Activated CD4-positive, alpha-beta T cell treated with anti-CD3 and anti-CD28 coated beads for 36 hours (primary cell): ENCODE results near the gene CAPZA1. TPM values are rescaled to one million over a fixed set of nuclear protein-coding genes. Genes with fewer than 3 reads are reported as not detected.
A peak's percentile ranks its signal among the peaks of the same experiment; 100 is the strongest.

Experiments
- ATAC-seq: fragments of 200-7000 bp; cut with Tn5 transposase; one replicate; pipeline ENCODE4 v1.10.0; 2021; ENCODE audit warnings: mild to moderate bottlenecking, moderate library complexity
- CTCF ChIA-PET: fragments of 350-600 bp; sonication (Branson Sonifier 250); formaldehyde crosslinking; loops from one replicate; lab custom pipeline; 2021; ENCODE audit warnings: antibody characterized with exemption; lab: Charles Lee
- POLR2A ChIA-PET: fragments of 350-600 bp; sonication (Branson Sonifier 250); formaldehyde crosslinking; loops from one replicate; lab custom pipeline; 2021; ENCODE audit warnings: antibody characterized with exemption, inconsistent platforms; lab: Charles Lee
- DNase-seq: peaks from one replicate; pipeline ENCODE4 v3.0.0-alpha.2; 2020
- H3K27ac Mint-ChIP-seq: one replicate; pipeline ENCODE4 v1.8.0; 2021; ENCODE audit warnings: mixed read lengths
- H3K27me3 Mint-ChIP-seq: one replicate; pipeline ENCODE4 v1.8.0; 2021; ENCODE audit warnings: mixed read lengths
- H3K36me3 Mint-ChIP-seq: one replicate; pipeline ENCODE4 v1.8.0; 2021; ENCODE audit warnings: low read depth, mixed read lengths
- H3K4me1 Mint-ChIP-seq: one replicate; pipeline ENCODE4 v1.8.0; 2021; ENCODE audit warnings: mixed read lengths
- H3K4me3 Mint-ChIP-seq: one replicate; pipeline ENCODE4 v1.8.0; 2021; ENCODE audit warnings: mild to moderate bottlenecking, moderate library complexity, mixed read lengths
- H3K9me3 Mint-ChIP-seq: one replicate; pipeline ENCODE4 v1.8.0; 2021; ENCODE audit warnings: low read depth, mixed read lengths
- intact Hi-C, 2 experiments: fragments of 100-400 bp; cut with DNase I in 1 of 2; cut with micrococcal nuclease in 1 of 2; formaldehyde crosslinking; loops; one replicate each; pipeline versions ENCODE4 v1.14.2 to v1.15.1; 2022 to 2024; cut with DNase I, micrococcal nuclease
- total RNA-seq, 2 experiments: library from RNA; stranded (reverse); gene quantifications; one replicate each; pipeline ENCODE4 v1.2.3, GENCODE V29; 2021

Gene CAPZA1
- total RNA-seq, 2 experiments from 2014 or later = 251 to 302 TPM

DNA sequence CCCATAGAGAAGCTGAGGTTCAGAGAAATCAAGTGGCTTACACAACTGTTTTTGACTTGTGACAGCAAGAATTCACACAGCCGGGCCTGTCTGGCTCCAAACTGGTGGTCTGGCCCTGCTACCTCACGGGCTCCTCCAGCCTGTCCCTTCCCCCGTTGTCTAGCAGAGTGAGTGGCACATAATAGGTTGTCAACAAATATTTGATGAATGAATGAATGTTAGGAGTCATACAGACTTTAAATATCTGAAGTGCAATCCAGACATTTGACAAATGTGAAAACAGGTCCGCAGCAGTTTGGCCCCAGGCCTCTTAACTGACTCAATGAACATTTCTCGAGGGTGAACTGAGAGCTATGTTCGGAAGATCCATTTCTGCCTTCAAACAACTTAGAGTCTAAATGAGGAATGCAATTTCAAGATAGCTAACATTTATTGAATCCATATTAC lies 88.4 kb downstream of the CAPZA1 start:
- peaks cover 5% of the 10 kb centered on the region for H3K27me3 Mint-ChIP-seq
- ATAC-seq (no peak), DNase-seq (no peak)
- CTCF ChIA-PET = interaction anchor here (0.7 to 2.9 kb wide), 15 partner anchors 9 to 317 kb away, joined by 3 to 17 read pairs (median 5); partner anchors contain the start of genes CAPZA1, MOV10 and ST7L
- H3K4me1 Mint-ChIP-seq = peaks cover 39% of the 10 kb centered on the region
- H3K4me3 Mint-ChIP-seq = peak overlapping the region; percentile 58
- intact Hi-C loops = no loop called here
- no peak overlapping the region for H3K27ac Mint-ChIP-seq
- H3K9me3 Mint-ChIP-seq = no peaks in the 10 kb centered on the region
- H3K36me3 Mint-ChIP-seq = no peaks in the 10 kb centered on the region
- POLR2A ChIA-PET = interaction anchor here (0.6 to 0.7 kb wide), 2 partner anchors 232 to 318 kb away, joined by 3 to 4 read pairs; no protein-coding TSS in a partner anchor

DNA sequence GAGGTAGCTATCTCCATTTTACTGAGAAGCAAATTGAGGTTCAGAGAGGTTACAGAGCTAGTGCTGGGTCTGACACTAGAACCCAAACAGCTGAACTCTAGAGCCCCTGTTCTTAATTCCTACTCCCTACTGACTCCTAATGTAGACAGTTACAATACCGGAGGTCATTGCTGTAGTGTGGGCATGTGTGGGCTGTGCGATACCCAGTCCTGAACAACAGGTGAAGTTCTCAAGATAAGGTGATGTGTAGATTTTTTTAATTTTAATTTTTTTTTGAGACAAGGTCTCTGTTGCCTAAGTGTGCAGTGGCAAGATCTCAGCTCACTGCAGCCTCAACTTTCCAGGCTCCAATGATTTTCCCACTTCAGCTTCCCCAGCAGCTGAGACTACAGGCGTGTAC lies 88.9 kb downstream of the CAPZA1 start:
- intact Hi-C loops = no loop called here
- no peaks in the 10 kb centered on the region for H3K9me3 Mint-ChIP-seq
- CTCF ChIA-PET = interaction anchor here (0.6 to 2.9 kb wide), 17 partner anchors 9 to 317 kb away, joined by 3 to 17 read pairs (median 4); partner anchors contain the start of genes CAPZA1, MOV10 and ST7L
- H3K4me3 Mint-ChIP-seq = no peak overlapping the region
- peaks cover 7% of the 10 kb centered on the region for H3K27me3 Mint-ChIP-seq
- no peak for ATAC-seq
- peaks cover 36% of the 10 kb centered on the region for H3K4me1 Mint-ChIP-seq
- POLR2A ChIA-PET = interaction anchor here (0.6 to 2.0 kb wide), 2 partner anchors 34 to 233 kb away, joined by 3 to 5 read pairs; partner anchors contain the start of gene MOV10
- DNase-seq = no peak
- no peak overlapping the region for H3K27ac Mint-ChIP-seq
- H3K36me3 Mint-ChIP-seq = no peaks in the 10 kb centered on the region

DNA sequence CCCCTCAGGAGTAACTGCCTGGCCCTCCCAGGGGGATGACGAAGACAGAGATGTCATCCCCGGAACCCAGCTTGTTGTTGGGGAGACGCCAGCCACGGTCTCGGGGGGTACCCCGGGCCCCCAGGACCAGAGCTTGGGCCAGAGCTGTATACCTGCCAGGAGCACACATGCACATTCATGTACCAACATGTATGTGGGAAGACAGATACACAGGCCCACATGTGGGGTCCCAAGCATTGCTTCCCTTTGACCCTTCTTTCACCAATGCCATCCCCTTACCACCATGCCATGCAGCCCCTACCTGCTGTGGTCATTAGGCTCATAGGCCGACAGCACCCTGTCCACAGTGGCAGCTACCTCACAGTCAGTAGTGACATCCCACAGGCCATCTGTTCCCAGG lies 90.5 kb downstream of the CAPZA1 start:
- Mint-ChIP-seq H3K4me3 (no peak overlapping the region), H3K27ac (no peak overlapping the region), H3K27me3 (peaks cover 15% of the 10 kb centered on the region), H3K9me3 (no peaks in the 10 kb centered on the region), H3K36me3 (no peaks in the 10 kb centered on the region), H3K4me1 (peaks cover 24% of the 10 kb centered on the region)
- POLR2A ChIA-PET = interaction anchor here (0.6 to 2.0 kb wide), 2 partner anchors 36 to 66 kb away, joined by 5 read pairs; partner anchors contain the start of gene MOV10
- intact Hi-C loops = loop anchor here in 1 of 2 experiments (10.0 kb wide), 1 partner anchor 335 kb away; no protein-coding TSS in a partner anchor
- no peak for DNase-seq
- ATAC-seq = no peak
- CTCF ChIA-PET = interaction anchor here (0.6 to 2.9 kb wide), 8 partner anchors 10 to 341 kb away, joined by 3 to 17 read pairs (median 4); partner anchors contain the start of gene MOV10

- CTCF ChIA-PET = interaction anchor here (0.6 to 1.5 kb wide), 4 partner anchors 10 to 319 kb away, joined by 3 to 5 read pairs (median 4); no protein-coding TSS in a partner anchor
- Mint-ChIP-seq H3K27me3 (peaks cover 15% of the 10 kb centered on the region), H3K4me3 (no peak overlapping the region), H3K4me1 (peaks cover 22% of the 10 kb centered on the region), H3K27ac (no peak overlapping the region), H3K36me3 (no peaks in the 10 kb centered on the region), H3K9me3 (no peaks in the 10 kb centered on the region)
- intact Hi-C loops = loop anchor here in 1 of 2 experiments (10.0 kb wide), 1 partner anchor 334 kb away; no protein-coding TSS in a partner anchor
- POLR2A ChIA-PET = interaction anchor here (0.7 kb wide), 1 partner anchor 8 kb away, joined by 3 read pairs; no protein-coding TSS in a partner anchor
- DNase-seq (no peak), ATAC-seq (no peak)
Measured at GRCh38 chr1:112710586-112710985, 91.0 kb downstream of the CAPZA1 start.

GRCh38 chr1:112711041-112711440 lies 91.4 kb downstream of the CAPZA1 start:
- H3K4me3 Mint-ChIP-seq = no peak overlapping the region
- ATAC-seq (no peak), DNase-seq (no peak)
- H3K27me3 Mint-ChIP-seq = peaks cover 15% of the 10 kb centered on the region
- H3K36me3 Mint-ChIP-seq = no peaks in the 10 kb centered on the region
- intact Hi-C loops = loop anchor here in 1 of 2 experiments (10.0 kb wide), 1 partner anchor 334 kb away; no protein-coding TSS in a partner anchor
- H3K4me1 Mint-ChIP-seq = peaks cover 21% of the 10 kb centered on the region
- CTCF ChIA-PET = interaction anchor here (0.6 to 1.5 kb wide), 4 partner anchors 11 to 319 kb away, joined by 3 to 5 read pairs (median 4); no protein-coding TSS in a partner anchor
- no peaks in the 10 kb centered on the region for H3K9me3 Mint-ChIP-seq
- POLR2A ChIA-PET = interaction anchor here (0.7 kb wide), 1 partner anchor 8 kb away, joined by 3 read pairs; no protein-coding TSS in a partner anchor
- H3K27ac Mint-ChIP-seq = no peak overlapping the region

GRCh38 chr1:112711670-112712069 lies 92.0 kb downstream of the CAPZA1 start:
- peaks cover 22% of the 10 kb centered on the region for H3K4me1 Mint-ChIP-seq
- H3K9me3 Mint-ChIP-seq = no peaks in the 10 kb centered on the region
- H3K4me3 Mint-ChIP-seq = no peak overlapping the region
- intact Hi-C loops = loop anchor here in 1 of 2 experiments (10.0 kb wide), 1 partner anchor 333 kb away; no protein-coding TSS in a partner anchor
- ChIA-PET POLR2A (no interaction called here), CTCF (interaction anchor here (1.3 to 1.5 kb wide), 2 partner anchors 11 to 320 kb away, joined by 4 to 5 read pairs; no protein-coding TSS in a partner anchor)
- no peak overlapping the region for H3K27ac Mint-ChIP-seq
- no peaks in the 10 kb centered on the region for H3K36me3 Mint-ChIP-seq
- DNase-seq (no peak), ATAC-seq (no peak)
- peaks cover 15% of the 10 kb centered on the region for H3K27me3 Mint-ChIP-seq

DNA sequence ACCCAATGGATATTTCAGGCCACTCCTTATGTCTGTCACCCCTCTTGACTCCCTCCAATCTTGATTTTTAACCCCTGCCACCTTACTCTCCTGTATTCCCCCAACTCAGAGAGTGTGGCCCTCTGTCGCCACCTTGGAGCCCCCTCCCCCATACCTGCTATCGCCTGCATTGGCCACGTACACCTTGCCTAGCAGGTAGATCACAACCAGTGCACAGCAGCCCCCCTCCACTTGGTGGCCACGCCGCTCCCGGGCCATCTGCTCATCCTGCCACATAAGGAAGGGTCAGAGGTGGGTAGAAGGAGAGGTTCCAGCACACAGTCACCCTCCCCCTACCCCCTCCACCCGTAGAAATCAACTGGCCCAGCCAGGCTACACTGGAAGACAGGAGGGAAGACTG lies 92.6 kb downstream of the CAPZA1 start:
- H3K27me3 Mint-ChIP-seq = peaks cover 15% of the 10 kb centered on the region
- ATAC-seq (no peak), DNase-seq (no peak)
- H3K27ac Mint-ChIP-seq = no peak overlapping the region
- CTCF ChIA-PET = interaction anchor here (1.0 kb wide), 1 partner anchor 94 kb away, joined by 3 read pairs; the partner anchor contains the start of gene ST7L
- H3K4me3 Mint-ChIP-seq = no peak overlapping the region
- no peaks in the 10 kb centered on the region for H3K9me3 Mint-ChIP-seq
- intact Hi-C loops = loop anchor here in 1 of 2 experiments (10.0 kb wide), 1 partner anchor 333 kb away; no protein-coding TSS in a partner anchor
- no peaks in the 10 kb centered on the region for H3K36me3 Mint-ChIP-seq
- POLR2A ChIA-PET = no interaction called here
- H3K4me1 Mint-ChIP-seq = peaks cover 22% of the 10 kb centered on the region

- Mint-ChIP-seq H3K36me3 (no peaks in the 10 kb centered on the region), H3K27me3 (peaks cover 15% of the 10 kb centered on the region), H3K4me3 (no peak overlapping the region), H3K27ac (no peak overlapping the region), H3K4me1 (peaks cover 18% of the 10 kb centered on the region), H3K9me3 (no peaks in the 10 kb centered on the region)
- ATAC-seq = no peak
- DNase-seq = no peak
- intact Hi-C loops = loop anchor here in 1 of 2 experiments (10.0 kb wide), 1 partner anchor 332 kb away; no protein-coding TSS in a partner anchor
- ChIA-PET CTCF (interaction anchor here (1.0 kb wide), 1 partner anchor 94 kb away, joined by 3 read pairs; the partner anchor contains the start of gene ST7L), POLR2A (no interaction called here)
Measured at GRCh38 chr1:112712701-112713128, 93.1 kb downstream of the CAPZA1 start.

DNA sequence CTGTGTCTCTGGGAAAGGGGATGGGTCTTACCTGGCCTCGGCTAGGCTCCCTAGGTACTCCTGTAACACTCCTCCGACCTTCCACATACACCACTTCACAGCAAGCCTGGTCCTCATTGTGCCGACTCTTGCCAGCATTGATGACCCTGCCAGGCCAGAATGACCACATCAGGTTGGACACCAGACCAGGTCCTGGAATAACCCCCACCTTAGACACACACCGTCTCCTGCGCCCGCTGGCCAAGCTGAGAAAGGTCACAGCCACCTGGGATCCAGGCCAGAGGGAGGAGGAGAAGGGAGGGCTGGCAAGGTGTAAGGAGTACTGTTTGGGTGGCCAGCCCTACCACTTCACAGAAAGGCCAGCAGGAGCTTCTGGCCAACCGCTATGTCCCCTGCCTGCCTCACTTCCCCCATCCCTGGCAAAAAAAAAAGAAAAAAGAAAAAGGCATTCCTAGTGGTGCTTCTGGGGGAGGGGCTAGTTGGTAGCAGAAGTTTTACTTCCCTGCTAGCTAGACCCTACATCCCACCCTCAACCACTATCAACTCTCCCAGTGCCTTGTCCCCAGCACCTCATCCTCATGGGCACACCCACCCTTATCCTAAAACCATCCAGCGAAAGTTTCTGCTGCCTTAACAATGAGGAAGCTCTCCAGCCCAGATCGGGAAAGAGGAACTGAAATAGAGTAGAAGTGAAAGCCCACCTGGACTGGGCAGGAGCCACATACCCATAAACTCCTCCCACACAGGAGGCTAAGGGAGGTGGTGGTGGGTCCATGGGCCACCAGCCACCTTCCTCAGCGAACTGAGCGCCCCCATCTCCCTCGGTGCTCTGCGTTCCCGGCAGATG lies 94.1 kb downstream of the CAPZA1 start:
- H3K36me3 Mint-ChIP-seq = no peaks in the 10 kb centered on the region

More for the DNA sequence above, 94.1 kb downstream of the CAPZA1 start:
- Mint-ChIP-seq H3K9me3 (no peaks in the 10 kb centered on the region), H3K4me1 (peaks cover 20% of the 10 kb centered on the region), H3K27ac (no peak overlapping the region), H3K27me3 (peaks cover 14% of the 10 kb centered on the region), H3K4me3 (peak overlapping the region; percentile 4)
- intact Hi-C loops = loop anchor here (2.0 to 10.0 kb wide), 5 partner anchors 39 to 677 kb away; partner anchors contain the start of genes LRIG2 (in 2 of the 2), MAGI3 (in 1 of the 2) and MOV10 (in 1 of the 2)
- CTCF ChIA-PET = interaction anchor here (0.6 to 9.6 kb wide), 5 partner anchors 85 to 1487 kb away, joined by 3 to 157 read pairs (median 3); partner anchors contain the start of gene ST7L
- no peak for DNase-seq
- no peak for ATAC-seq
- POLR2A ChIA-PET = interaction anchor here (1.0 kb wide), 1 partner anchor 9 kb away, joined by 4 read pairs; no protein-coding TSS in a partner anchor
